H9 (cell line): ENCODE results near the gene ACSF3. TPM values are rescaled to one million over a fixed set of nuclear protein-coding genes. Genes with fewer than 3 reads are reported as not detected.

Experiments
- DNase-seq: peaks from one replicate; pipeline ENCODE4 v3.0.0-alpha.2; 2017
- H2AFZ ChIP-seq: one replicate; pipeline ENCODE4 v1.6.1; 2013; ENCODE audit warnings: mild to moderate bottlenecking, low read length, control low read depth, moderate library complexity
- H2AK5ac ChIP-seq: 2 replicates; pipeline ENCODE4 v1.6.1; 2013; ENCODE audit warnings: low read length, control low read depth, mixed read lengths; ENCODE audit not compliant: insufficient read length
- H2BK120ac ChIP-seq: one replicate; pipeline ENCODE4 v1.6.1; 2013; ENCODE audit warnings: low read depth, mild to moderate bottlenecking, low read length, control low read depth, inconsistent platforms; ENCODE audit not compliant: poor library complexity, severe bottlenecking
- H2BK12ac ChIP-seq: 2 replicates; pipeline ENCODE4 v1.6.1; 2013; ENCODE audit warnings: low read length, control low read depth, mixed read lengths, low read depth; ENCODE audit not compliant: insufficient read length
- H2BK15ac ChIP-seq: 2 replicates; pipeline ENCODE4 v1.6.1; 2013; ENCODE audit warnings: low read depth, low read length, control low read depth
- H2BK20ac ChIP-seq: one replicate; pipeline ENCODE4 v1.6.1; 2013; ENCODE audit warnings: low read depth, mild to moderate bottlenecking, low read length, control low read depth, inconsistent platforms; ENCODE audit not compliant: poor library complexity, severe bottlenecking
- H2BK5ac ChIP-seq: 2 replicates; pipeline ENCODE4 v1.6.1; 2013; ENCODE audit warnings: low read length, control low read depth, mixed read lengths; ENCODE audit not compliant: insufficient read length
- H3K14ac ChIP-seq: 2 replicates; pipeline ENCODE4 v1.6.1; 2013; ENCODE audit warnings: low read length, control low read depth; ENCODE audit not compliant: insufficient read depth
- H3K18ac ChIP-seq: 2 replicates; pipeline ENCODE4 v1.6.1; 2013; ENCODE audit warnings: low read depth, mild to moderate bottlenecking, mixed read lengths, low read length, control low read depth; ENCODE audit not compliant: insufficient read length
- H3K23ac ChIP-seq: 2 replicates; pipeline ENCODE4 v1.6.1; 2013; ENCODE audit warnings: low read length, control low read depth, mixed read lengths, low read depth; ENCODE audit not compliant: insufficient read length
- H3K23me2 ChIP-seq: 2 replicates; pipeline ENCODE4 v1.6.1; 2013; ENCODE audit warnings: low read depth, mild to moderate bottlenecking, mixed read lengths, low read length, control low read depth; ENCODE audit not compliant: insufficient read length, poor library complexity, severe bottlenecking
- H3K27ac ChIP-seq: 2 replicates; pipeline ENCODE4 v1.5.1; 2013; ENCODE audit warnings: low read length, control low read depth, mixed read lengths, low read depth; ENCODE audit not compliant: insufficient read length
- H3K27me3 ChIP-seq: 2 replicates; pipeline ENCODE4 v1.6.1; 2013; ENCODE audit warnings: low read length, control low read depth, inconsistent platforms; ENCODE audit not compliant: insufficient read depth
- H3K4ac ChIP-seq: 2 replicates; pipeline ENCODE4 v1.6.1; 2013; ENCODE audit warnings: low read depth, mild to moderate bottlenecking, control low read depth, inconsistent platforms, low read length, moderate library complexity
- H3K4me1 ChIP-seq: 2 replicates; pipeline ENCODE4 v1.6.1; 2013; ENCODE audit warnings: low read length, control low read depth, inconsistent platforms; ENCODE audit not compliant: insufficient read depth
- H3K4me2 ChIP-seq: 2 replicates; pipeline ENCODE4 v1.6.1; 2013; ENCODE audit warnings: low read length, control low read depth, mixed read lengths; ENCODE audit not compliant: insufficient read length, insufficient read depth
- H3K56ac ChIP-seq: 2 replicates; pipeline ENCODE4 v1.6.1; 2013; ENCODE audit warnings: low read depth, mild to moderate bottlenecking, mixed read lengths, low read length, control low read depth; ENCODE audit not compliant: insufficient read length
- H3K79me1 ChIP-seq: 2 replicates; pipeline ENCODE4 v1.6.1; 2013; ENCODE audit warnings: low read depth, mild to moderate bottlenecking, moderate library complexity, low read length, control low read depth, inconsistent platforms; ENCODE audit not compliant: insufficient read depth, poor library complexity, severe bottlenecking
- H3K79me2 ChIP-seq: 2 replicates; pipeline ENCODE4 v1.6.1; 2013; ENCODE audit warnings: low read length, control low read depth, inconsistent platforms; ENCODE audit not compliant: insufficient read depth
- H3K9ac ChIP-seq: 2 replicates; pipeline ENCODE4 v1.6.1; 2013; ENCODE audit warnings: low read length, control low read depth, mixed read lengths; ENCODE audit not compliant: insufficient read length; ENCODE audit errors: extremely low read depth
- H3K9me3 ChIP-seq: one replicate; pipeline ENCODE4 v1.6.1; 2013; ENCODE audit warnings: low read depth, low read length, inconsistent platforms; ENCODE audit not compliant: control insufficient read depth
- H3T11ph ChIP-seq: one replicate; pipeline ENCODE4 v1.6.1; 2013; ENCODE audit warnings: mild to moderate bottlenecking, low read length, control low read depth, inconsistent platforms
- H4K20me1 ChIP-seq: one replicate; pipeline ENCODE4 v1.6.1; 2013; ENCODE audit not compliant: control insufficient read depth, insufficient read length, insufficient read depth
- H4K5ac ChIP-seq: 2 replicates; pipeline ENCODE4 v1.6.1; 2013; ENCODE audit warnings: low read depth, mild to moderate bottlenecking, mixed read lengths, low read length, control low read depth; ENCODE audit not compliant: insufficient read length
- H4K8ac ChIP-seq: replicated peaks from 2 replicates; pipeline ENCODE4 v1.6.1; 2013; ENCODE audit warnings: low read length, control low read depth, mixed read lengths, low read depth; ENCODE audit not compliant: insufficient read length
- H4K91ac ChIP-seq: 2 replicates; pipeline ENCODE4 v1.6.1; 2013; ENCODE audit warnings: low read depth, mild to moderate bottlenecking, moderate library complexity, mixed read lengths, low read length, control low read depth; ENCODE audit not compliant: insufficient read length
- H3K27ac Mint-ChIP-seq, 3 experiments: 2 replicates in 2 of 3; 3 replicates in 1 of 3; pipeline ENCODE4 v1.8.0; 2020 to 2021; ENCODE audit warnings: mixed read lengths in 3 of 3, mild to moderate bottlenecking in 1 of 3, moderate library complexity in 1 of 3
- H3K27me3 Mint-ChIP-seq: 2 replicates; pipeline ENCODE4 v1.8.0; 2021; ENCODE audit warnings: low read depth, mild to moderate bottlenecking, moderate library complexity, mixed read lengths
- H3K36me3 Mint-ChIP-seq, 3 experiments: 2 replicates in 2 of 3; 3 replicates in 1 of 3; pipeline ENCODE4 v1.8.0; 2020 to 2021; ENCODE audit warnings: low read depth in 3 of 3, mixed read lengths in 3 of 3; ENCODE audit not compliant: insufficient read depth in 1 of 3
- H3K4me1 Mint-ChIP-seq, 2 experiments: 2 replicates each; pipeline ENCODE4 v1.8.0; 2020; ENCODE audit warnings: mixed read lengths in 2 of 2
- H3K4me3 Mint-ChIP-seq, 2 experiments: 2 replicates in 1 of 2; 3 replicates in 1 of 2; pipeline ENCODE4 v1.8.0; 2020 to 2021; ENCODE audit warnings: mild to moderate bottlenecking in 2 of 2, mixed read lengths in 2 of 2, moderate library complexity in 1 of 2
- H3K9me3 Mint-ChIP-seq, 2 experiments: 2 replicates in 1 of 2; 3 replicates in 1 of 2; pipeline ENCODE4 v1.8.0; 2020; ENCODE audit warnings: mild to moderate bottlenecking in 2 of 2, mixed read lengths in 2 of 2, moderate library complexity in 1 of 2
- WGBS: extraction: QIAGEN DNeasy Blood & Tissue Kit; methylation state at CpG from one replicate; pipeline ENCODE4 v1.1.7; 2013; ENCODE audit warnings: missing lambda C conversion rate, low lambda C conversion rate, mixed read lengths; ENCODE audit not compliant: insufficient read length; ENCODE audit errors: extremely low coverage; 5-methylcytosine and 5-hydroxymethylcytosine counted together
- total RNA-seq: library from RNA; stranded (reverse); gene quantifications from 2 replicates; pipeline ENCODE4 v1.2.1, GENCODE V29; 2021
- TF ChIP-seq, protein P1 (sequence below): fragments of 200-600 bp; sonication (generic); conservative IDR thresholded peaks from 3 replicates; pipeline ENCODE4 v1.8.0; 2021; ENCODE audit warnings: antibody characterized with exemption, mild to moderate bottlenecking

Gene ACSF3
- total RNA-seq, 1 experiment from 2014 or later = 31.3 TPM

DNA sequence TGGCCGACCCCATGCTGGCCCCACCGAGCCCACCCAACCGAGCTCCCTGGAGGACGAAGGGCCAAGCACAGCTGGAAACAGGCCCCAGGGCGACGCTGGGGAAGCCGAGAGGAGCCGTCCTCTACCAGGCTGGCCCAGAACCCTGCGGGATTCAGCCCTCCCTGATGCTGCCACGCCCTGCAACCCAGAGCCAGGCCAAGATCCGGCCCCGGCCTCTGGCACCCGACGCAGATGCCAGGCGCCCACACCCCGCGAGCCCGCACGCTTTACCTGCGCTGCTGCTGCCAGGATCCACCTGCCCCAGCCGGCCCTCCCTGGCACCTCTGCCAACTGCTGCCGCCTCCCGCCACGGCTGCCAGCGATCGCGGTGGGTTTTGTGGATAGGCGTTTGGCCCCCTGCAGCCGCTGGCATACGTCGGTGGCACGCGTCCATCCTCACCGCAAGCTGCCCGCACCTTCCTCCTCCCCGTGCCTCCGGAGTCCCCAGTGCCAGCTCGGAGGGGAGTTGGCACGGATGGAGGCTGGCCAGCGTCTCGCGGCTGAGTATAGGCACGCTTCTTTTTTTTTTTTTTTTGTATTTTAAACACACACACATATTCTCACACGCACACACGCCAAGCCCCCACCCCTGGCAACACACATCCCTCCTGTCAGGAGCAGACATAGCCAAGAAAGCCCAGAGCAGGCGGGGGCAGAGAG is 41.3 kb upstream of the ACSF3 start:
- Histone ChIP-seq H3K18ac (no peak overlapping the region), H3K27ac (no peak overlapping the region), H4K20me1 (no peaks in the 10 kb centered on the region), H3K23me2 (no peaks in the 10 kb centered on the region), H3K4me2 (no peak overlapping the region), H2BK15ac (no peak overlapping the region), H3K14ac (no peak overlapping the region; the same call in 1 of the 2 replicates), H3K79me1 (no peaks in the 10 kb centered on the region), H4K91ac (no peak overlapping the region), H3K4ac (no peak overlapping the region), H2BK20ac (no peak overlapping the region), H2AFZ (no peak overlapping the region), H2BK5ac (no peak overlapping the region), H3T11ph (no peak overlapping the region), H3K27me3 (no peaks in the 10 kb centered on the region), H2BK120ac (no peak overlapping the region), H4K8ac (no peak overlapping the region), H3K4me1 (no peaks in the 10 kb centered on the region), H3K56ac (no peak overlapping the region), H2AK5ac (no peak overlapping the region), H2BK12ac (no peak overlapping the region), H3K9me3 (no peaks in the 10 kb centered on the region), H3K23ac (no peak overlapping the region), H3K79me2 (no peaks in the 10 kb centered on the region), H4K5ac (no peak overlapping the region), H3K9ac (no peak overlapping the region)
- peaks cover 2 to 6% of the 10 kb centered on the region in 2 experiments; a peak in 2 of 4 replicates for H3K4me1 Mint-ChIP-seq
- TF ChIP-seq, protein P1, sequence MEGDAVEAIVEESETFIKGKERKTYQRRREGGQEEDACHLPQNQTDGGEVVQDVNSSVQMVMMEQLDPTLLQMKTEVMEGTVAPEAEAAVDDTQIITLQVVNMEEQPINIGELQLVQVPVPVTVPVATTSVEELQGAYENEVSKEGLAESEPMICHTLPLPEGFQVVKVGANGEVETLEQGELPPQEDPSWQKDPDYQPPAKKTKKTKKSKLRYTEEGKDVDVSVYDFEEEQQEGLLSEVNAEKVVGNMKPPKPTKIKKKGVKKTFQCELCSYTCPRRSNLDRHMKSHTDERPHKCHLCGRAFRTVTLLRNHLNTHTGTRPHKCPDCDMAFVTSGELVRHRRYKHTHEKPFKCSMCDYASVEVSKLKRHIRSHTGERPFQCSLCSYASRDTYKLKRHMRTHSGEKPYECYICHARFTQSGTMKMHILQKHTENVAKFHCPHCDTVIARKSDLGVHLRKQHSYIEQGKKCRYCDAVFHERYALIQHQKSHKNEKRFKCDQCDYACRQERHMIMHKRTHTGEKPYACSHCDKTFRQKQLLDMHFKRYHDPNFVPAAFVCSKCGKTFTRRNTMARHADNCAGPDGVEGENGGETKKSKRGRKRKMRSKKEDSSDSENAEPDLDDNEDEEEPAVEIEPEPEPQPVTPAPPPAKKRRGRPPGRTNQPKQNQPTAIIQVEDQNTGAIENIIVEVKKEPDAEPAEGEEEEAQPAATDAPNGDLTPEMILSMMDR = no peak
- no CpG with 5 or more reads among the region's 46 CpGs for WGBS
- H3K9me3 Mint-ChIP-seq = no peaks in the 10 kb centered on the region
- peaks cover 2% of the 10 kb centered on the region for H3K27me3 Mint-ChIP-seq
- no peak overlapping the region for H3K4me3 Mint-ChIP-seq
- no peak for DNase-seq
- no peaks in the 10 kb centered on the region for H3K36me3 Mint-ChIP-seq
- peak overlapping the region in 2 of 3 experiments; percentile 64 to 94; a peak in 3 of 7 replicates for H3K27ac Mint-ChIP-seq
